Neural cell (in vitro differentiated cells): Measurements from ENCODE around the gene APLF.

Experiments used
- CTCF ChIP-seq: fragments of 450-650 bp; IDR thresholded peaks from 2 replicates; pipeline ENCODE4 v1.5.1; 2014; ENCODE audit warnings: antibody characterized with exemption, mild to moderate bottlenecking, moderate library complexity; ENCODE audit not compliant: poor library complexity, severe bottlenecking
- EP300 ChIP-seq: fragments of 450-650 bp; conservative IDR thresholded peaks from 2 replicates; pipeline ENCODE4 v1.6.1; 2014; ENCODE audit warnings: antibody characterized with exemption, mild to moderate bottlenecking, moderate library complexity; ENCODE audit not compliant: poor library complexity, severe bottlenecking
- EZH2 ChIP-seq: fragments of 200-600, 300-800 bp; shearing (Covaris generic), sonication (generic); IDR thresholded peaks from 2 replicates; pipeline ENCODE4 v1.6.1; 2014; ENCODE audit warnings: antibody characterized with exemption, low read length, borderline replicate concordance, mild to moderate bottlenecking; ENCODE audit not compliant: insufficient read depth, poor library complexity, severe bottlenecking
- POLR2AphosphoS5 ChIP-seq: IDR thresholded peaks from 2 replicates; pipeline ENCODE4 v1.6.1; 2012
- TAF1 ChIP-seq: IDR thresholded peaks from 2 replicates; pipeline ENCODE4 v1.6.1; 2012; ENCODE audit warnings: low read depth

GRCh38 chr2:68594674-68595492, 127.5 kb downstream of the APLF start:
- TF ChIP-seq CTCF, result peak; percentile 53
- TF ChIP-seq TAF1, result no peak
- TF ChIP-seq EZH2, result no peak
- TF ChIP-seq POLR2AphosphoS5, result no peak
- no peak for TF ChIP-seq EP300
